H9 (cell line): Measurements from ENCODE around the gene COL23A1. TPM values are rescaled to one million over a fixed set of nuclear protein-coding genes. Genes with fewer than 3 reads are reported as not detected.

Experiments
- DNase-seq: peaks from one replicate; pipeline ENCODE4 v3.0.0-alpha.2; 2017
- H2AFZ ChIP-seq: one replicate; pipeline ENCODE4 v1.6.1; 2013; ENCODE audit warnings: mild to moderate bottlenecking, low read length, control low read depth, moderate library complexity
- H2AK5ac ChIP-seq: 2 replicates; pipeline ENCODE4 v1.6.1; 2013; ENCODE audit warnings: low read length, control low read depth, mixed read lengths; ENCODE audit not compliant: insufficient read length
- H2BK120ac ChIP-seq: one replicate; pipeline ENCODE4 v1.6.1; 2013; ENCODE audit warnings: low read depth, mild to moderate bottlenecking, low read length, control low read depth, inconsistent platforms; ENCODE audit not compliant: poor library complexity, severe bottlenecking
- H2BK12ac ChIP-seq: 2 replicates; pipeline ENCODE4 v1.6.1; 2013; ENCODE audit warnings: low read length, control low read depth, mixed read lengths, low read depth; ENCODE audit not compliant: insufficient read length
- H2BK15ac ChIP-seq: 2 replicates; pipeline ENCODE4 v1.6.1; 2013; ENCODE audit warnings: low read depth, low read length, control low read depth
- H2BK20ac ChIP-seq: one replicate; pipeline ENCODE4 v1.6.1; 2013; ENCODE audit warnings: low read depth, mild to moderate bottlenecking, low read length, control low read depth, inconsistent platforms; ENCODE audit not compliant: poor library complexity, severe bottlenecking
- H2BK5ac ChIP-seq: 2 replicates; pipeline ENCODE4 v1.6.1; 2013; ENCODE audit warnings: low read length, control low read depth, mixed read lengths; ENCODE audit not compliant: insufficient read length
- H3K14ac ChIP-seq: 2 replicates; pipeline ENCODE4 v1.6.1; 2013; ENCODE audit warnings: low read length, control low read depth; ENCODE audit not compliant: insufficient read depth
- H3K18ac ChIP-seq: 2 replicates; pipeline ENCODE4 v1.6.1; 2013; ENCODE audit warnings: low read depth, mild to moderate bottlenecking, mixed read lengths, low read length, control low read depth; ENCODE audit not compliant: insufficient read length
- H3K23ac ChIP-seq: 2 replicates; pipeline ENCODE4 v1.6.1; 2013; ENCODE audit warnings: low read length, control low read depth, mixed read lengths, low read depth; ENCODE audit not compliant: insufficient read length
- H3K23me2 ChIP-seq: 2 replicates; pipeline ENCODE4 v1.6.1; 2013; ENCODE audit warnings: low read depth, mild to moderate bottlenecking, mixed read lengths, low read length, control low read depth; ENCODE audit not compliant: insufficient read length, poor library complexity, severe bottlenecking
- H3K27ac ChIP-seq: 2 replicates; pipeline ENCODE4 v1.5.1; 2013; ENCODE audit warnings: low read length, control low read depth, mixed read lengths, low read depth; ENCODE audit not compliant: insufficient read length
- H3K27me3 ChIP-seq: 2 replicates; pipeline ENCODE4 v1.6.1; 2013; ENCODE audit warnings: low read length, control low read depth, inconsistent platforms; ENCODE audit not compliant: insufficient read depth
- H3K4ac ChIP-seq: 2 replicates; pipeline ENCODE4 v1.6.1; 2013; ENCODE audit warnings: low read depth, mild to moderate bottlenecking, control low read depth, inconsistent platforms, low read length, moderate library complexity
- H3K4me1 ChIP-seq: 2 replicates; pipeline ENCODE4 v1.6.1; 2013; ENCODE audit warnings: low read length, control low read depth, inconsistent platforms; ENCODE audit not compliant: insufficient read depth
- H3K4me2 ChIP-seq: 2 replicates; pipeline ENCODE4 v1.6.1; 2013; ENCODE audit warnings: low read length, control low read depth, mixed read lengths; ENCODE audit not compliant: insufficient read length, insufficient read depth
- H3K56ac ChIP-seq: 2 replicates; pipeline ENCODE4 v1.6.1; 2013; ENCODE audit warnings: low read depth, mild to moderate bottlenecking, mixed read lengths, low read length, control low read depth; ENCODE audit not compliant: insufficient read length
- H3K79me1 ChIP-seq: 2 replicates; pipeline ENCODE4 v1.6.1; 2013; ENCODE audit warnings: low read depth, mild to moderate bottlenecking, moderate library complexity, low read length, control low read depth, inconsistent platforms; ENCODE audit not compliant: insufficient read depth, poor library complexity, severe bottlenecking
- H3K79me2 ChIP-seq: 2 replicates; pipeline ENCODE4 v1.6.1; 2013; ENCODE audit warnings: low read length, control low read depth, inconsistent platforms; ENCODE audit not compliant: insufficient read depth
- H3K9ac ChIP-seq: 2 replicates; pipeline ENCODE4 v1.6.1; 2013; ENCODE audit warnings: low read length, control low read depth, mixed read lengths; ENCODE audit not compliant: insufficient read length; ENCODE audit errors: extremely low read depth
- H3K9me3 ChIP-seq: one replicate; pipeline ENCODE4 v1.6.1; 2013; ENCODE audit warnings: low read depth, low read length, inconsistent platforms; ENCODE audit not compliant: control insufficient read depth
- H3T11ph ChIP-seq: one replicate; pipeline ENCODE4 v1.6.1; 2013; ENCODE audit warnings: mild to moderate bottlenecking, low read length, control low read depth, inconsistent platforms
- H4K20me1 ChIP-seq: one replicate; pipeline ENCODE4 v1.6.1; 2013; ENCODE audit not compliant: control insufficient read depth, insufficient read length, insufficient read depth
- H4K5ac ChIP-seq: 2 replicates; pipeline ENCODE4 v1.6.1; 2013; ENCODE audit warnings: low read depth, mild to moderate bottlenecking, mixed read lengths, low read length, control low read depth; ENCODE audit not compliant: insufficient read length
- H4K8ac ChIP-seq: replicated peaks from 2 replicates; pipeline ENCODE4 v1.6.1; 2013; ENCODE audit warnings: low read length, control low read depth, mixed read lengths, low read depth; ENCODE audit not compliant: insufficient read length
- H4K91ac ChIP-seq: 2 replicates; pipeline ENCODE4 v1.6.1; 2013; ENCODE audit warnings: low read depth, mild to moderate bottlenecking, moderate library complexity, mixed read lengths, low read length, control low read depth; ENCODE audit not compliant: insufficient read length
- H3K27ac Mint-ChIP-seq, 3 experiments: 2 replicates in 2 of 3; 3 replicates in 1 of 3; pipeline ENCODE4 v1.8.0; 2020 to 2021; ENCODE audit warnings: mixed read lengths in 3 of 3, mild to moderate bottlenecking in 1 of 3, moderate library complexity in 1 of 3
- H3K27me3 Mint-ChIP-seq: 2 replicates; pipeline ENCODE4 v1.8.0; 2021; ENCODE audit warnings: low read depth, mild to moderate bottlenecking, moderate library complexity, mixed read lengths
- H3K36me3 Mint-ChIP-seq, 3 experiments: 2 replicates in 2 of 3; 3 replicates in 1 of 3; pipeline ENCODE4 v1.8.0; 2020 to 2021; ENCODE audit warnings: low read depth in 3 of 3, mixed read lengths in 3 of 3; ENCODE audit not compliant: insufficient read depth in 1 of 3
- H3K4me1 Mint-ChIP-seq, 2 experiments: 2 replicates each; pipeline ENCODE4 v1.8.0; 2020; ENCODE audit warnings: mixed read lengths in 2 of 2
- H3K4me3 Mint-ChIP-seq, 2 experiments: 2 replicates in 1 of 2; 3 replicates in 1 of 2; pipeline ENCODE4 v1.8.0; 2020 to 2021; ENCODE audit warnings: mild to moderate bottlenecking in 2 of 2, mixed read lengths in 2 of 2, moderate library complexity in 1 of 2
- H3K9me3 Mint-ChIP-seq, 2 experiments: 2 replicates in 1 of 2; 3 replicates in 1 of 2; pipeline ENCODE4 v1.8.0; 2020; ENCODE audit warnings: mild to moderate bottlenecking in 2 of 2, mixed read lengths in 2 of 2, moderate library complexity in 1 of 2
- CTCF ChIP-seq: fragments of 200-600 bp; sonication (generic); conservative IDR thresholded peaks from 3 replicates; pipeline ENCODE4 v1.8.0; 2021; ENCODE audit warnings: antibody characterized with exemption, mild to moderate bottlenecking
- WGBS: extraction: QIAGEN DNeasy Blood & Tissue Kit; methylation state at CpG from one replicate; pipeline ENCODE4 v1.1.7; 2013; ENCODE audit warnings: missing lambda C conversion rate, low lambda C conversion rate, mixed read lengths; ENCODE audit not compliant: insufficient read length; ENCODE audit errors: extremely low coverage; 5-methylcytosine and 5-hydroxymethylcytosine counted together
- total RNA-seq: library from RNA; stranded (reverse); gene quantifications from 2 replicates; pipeline ENCODE4 v1.2.1, GENCODE V29; 2021

Gene COL23A1
- total RNA-seq, 1 experiment from 2014 or later: 2.6 TPM

GRCh38 chr5:178526773-178527457, 63.3 kb downstream of the COL23A1 start:
- Histone ChIP-seq H2BK12ac (no peak overlapping the region), H2BK20ac (no peak overlapping the region), H3K14ac (peak overlapping the region; percentile 59), H3K79me2 (no peaks in the 10 kb centered on the region), H3K9ac (no peak overlapping the region), H3K9me3 (no peaks in the 10 kb centered on the region), H4K5ac (no peak overlapping the region), H3K27ac (no peak overlapping the region), H3K18ac (peak overlapping the region; percentile 30), H4K20me1 (peaks cover 2% of the 10 kb centered on the region), H3K4ac (no peak overlapping the region; the same call in 1 of the 2 replicates), H3K23ac (no peak overlapping the region), H3K23me2 (no peaks in the 10 kb centered on the region), H3K56ac (no peak overlapping the region), H2BK5ac (no peak overlapping the region), H2AK5ac (no peak overlapping the region), H2BK15ac (no peak overlapping the region), H3K79me1 (no peaks in the 10 kb centered on the region), H2AFZ (no peak overlapping the region), H2BK120ac (no peak overlapping the region), H4K8ac (no peak overlapping the region), H3K27me3 (no peaks in the 10 kb centered on the region), H3K4me1 (no peaks in the 10 kb centered on the region), H4K91ac (no peak overlapping the region), H3T11ph (no peak overlapping the region), H3K4me2 (no peak overlapping the region)
- WGBS: no CpG with 5 or more reads among the region's 14 CpGs
- Mint-ChIP-seq H3K4me1 (peaks cover 23 to 30% of the 10 kb centered on the region in 2 experiments), H3K36me3 (peaks cover 0 to 2% (median 0%) of the 10 kb centered on the region in 3 experiments; a peak in 2 of 7 replicates), H3K27ac (peak overlapping the region; percentile 78 to 92 (median 78)), H3K9me3 (peaks cover 0 to 4% of the 10 kb centered on the region in 2 experiments; a peak in 2 of 5 replicates), H3K27me3 (no peaks in the 10 kb centered on the region; the same call in 1 of the 2 replicates), H3K4me3 (no peak overlapping the region)
- TF ChIP-seq CTCF: no peak
- no peak for DNase-seq
